Left ventricle myocardium inferior (tissue), 1 donor: ENCODE data around the gene TMEM52B. TPM values are rescaled to one million over a fixed set of nuclear protein-coding genes. Genes with fewer than 3 reads are reported as not detected.
"Not testable (repeated sequence)": the region's sequence is repeated elsewhere in the genome, so short reads cannot be mapped to it uniquely, and the experiment has no call there.

ENCODE experiments used
- DNase-seq: peaks from one replicate; pipeline ENCODE4 v3.0.0-alpha.2; 2020
- H3K27ac ChIP-seq: fragments of 200-600 bp; replicated peaks from 2 replicates; pipeline ENCODE4 v1.8.0; 2021
- H3K27me3 ChIP-seq: fragments of 200-600 bp; 2 replicates; pipeline ENCODE4 v1.8.0; 2021; ENCODE audit warnings: low read depth
- H3K36me3 ChIP-seq: fragments of 200-600 bp; 2 replicates; pipeline ENCODE4 v1.8.0; 2021
- H3K4me1 ChIP-seq: fragments of 200-600 bp; 2 replicates; pipeline ENCODE4 v1.8.0; 2021
- H3K4me3 ChIP-seq: fragments of 200-600 bp; 2 replicates; pipeline ENCODE4 v1.8.0; 2021; ENCODE audit warnings: mild to moderate bottlenecking, moderate library complexity
- H3K9me3 ChIP-seq: fragments of 200-600 bp; replicated peaks from 2 replicates; pipeline ENCODE4 v1.8.0; 2021
- intact Hi-C: fragments of 100-400 bp; cut with micrococcal nuclease; formaldehyde crosslinking; loops from one replicate; pipeline ENCODE4 v1.11.0; 2022
- total RNA-seq: library from RNA; stranded (reverse); fragmentation: NEBNext Ultra II Directional; extraction: Animal tissue kit (Norgen Biotek cat#: 25700); gene quantifications from one replicate; pipeline ENCODE4 v1.2.1, GENCODE V29; 2021
- TF ChIP-seq, protein P1 (sequence below): fragments of 200-600 bp; IDR thresholded peaks from 2 replicates; pipeline ENCODE4 v1.8.0; 2021; ENCODE audit warnings: antibody characterized with exemption, mild to moderate bottlenecking, borderline replicate concordance
- donor health status: DM: no; HTN: yes; CAD: no; lungs with severe emphysema.

TMEM52B gene
- total RNA-seq, 1 donor from 2014 or later = not detected

DNA sequence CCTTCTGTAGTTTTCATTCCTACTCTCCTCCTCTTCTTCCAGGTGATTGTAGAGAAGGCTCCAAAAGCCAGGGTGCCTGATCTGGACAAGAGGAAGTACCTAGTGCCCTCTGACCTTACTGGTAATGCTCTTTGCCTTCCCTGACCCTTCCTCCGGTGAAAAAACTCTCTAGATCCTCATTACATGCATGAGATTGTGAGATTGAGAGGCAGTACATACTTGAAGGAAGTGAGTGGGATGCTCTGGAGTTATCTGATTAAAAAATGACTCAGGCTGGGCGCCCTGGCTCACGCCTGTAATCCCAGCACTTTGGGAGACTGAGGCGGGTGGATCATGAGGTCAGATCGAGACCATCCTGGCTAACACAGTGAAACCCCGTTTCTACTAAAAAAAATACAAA, 39.2 kb downstream of the TMEM52B start:
- no peaks in the 10 kb centered on the region for H3K9me3 ChIP-seq
- H3K4me3 ChIP-seq = no peak overlapping the region
- H3K27me3 ChIP-seq = no peaks in the 10 kb centered on the region
- peaks cover 86% of the 10 kb centered on the region for H3K4me1 ChIP-seq
- TF ChIP-seq, protein P1, sequence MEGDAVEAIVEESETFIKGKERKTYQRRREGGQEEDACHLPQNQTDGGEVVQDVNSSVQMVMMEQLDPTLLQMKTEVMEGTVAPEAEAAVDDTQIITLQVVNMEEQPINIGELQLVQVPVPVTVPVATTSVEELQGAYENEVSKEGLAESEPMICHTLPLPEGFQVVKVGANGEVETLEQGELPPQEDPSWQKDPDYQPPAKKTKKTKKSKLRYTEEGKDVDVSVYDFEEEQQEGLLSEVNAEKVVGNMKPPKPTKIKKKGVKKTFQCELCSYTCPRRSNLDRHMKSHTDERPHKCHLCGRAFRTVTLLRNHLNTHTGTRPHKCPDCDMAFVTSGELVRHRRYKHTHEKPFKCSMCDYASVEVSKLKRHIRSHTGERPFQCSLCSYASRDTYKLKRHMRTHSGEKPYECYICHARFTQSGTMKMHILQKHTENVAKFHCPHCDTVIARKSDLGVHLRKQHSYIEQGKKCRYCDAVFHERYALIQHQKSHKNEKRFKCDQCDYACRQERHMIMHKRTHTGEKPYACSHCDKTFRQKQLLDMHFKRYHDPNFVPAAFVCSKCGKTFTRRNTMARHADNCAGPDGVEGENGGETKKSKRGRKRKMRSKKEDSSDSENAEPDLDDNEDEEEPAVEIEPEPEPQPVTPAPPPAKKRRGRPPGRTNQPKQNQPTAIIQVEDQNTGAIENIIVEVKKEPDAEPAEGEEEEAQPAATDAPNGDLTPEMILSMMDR = no peak
- peak overlapping the region; percentile 79 for H3K27ac ChIP-seq
- intact Hi-C loops = no loop called here
- peaks cover 64% of the 10 kb centered on the region for H3K36me3 ChIP-seq
- DNase-seq = no peak

DNA sequence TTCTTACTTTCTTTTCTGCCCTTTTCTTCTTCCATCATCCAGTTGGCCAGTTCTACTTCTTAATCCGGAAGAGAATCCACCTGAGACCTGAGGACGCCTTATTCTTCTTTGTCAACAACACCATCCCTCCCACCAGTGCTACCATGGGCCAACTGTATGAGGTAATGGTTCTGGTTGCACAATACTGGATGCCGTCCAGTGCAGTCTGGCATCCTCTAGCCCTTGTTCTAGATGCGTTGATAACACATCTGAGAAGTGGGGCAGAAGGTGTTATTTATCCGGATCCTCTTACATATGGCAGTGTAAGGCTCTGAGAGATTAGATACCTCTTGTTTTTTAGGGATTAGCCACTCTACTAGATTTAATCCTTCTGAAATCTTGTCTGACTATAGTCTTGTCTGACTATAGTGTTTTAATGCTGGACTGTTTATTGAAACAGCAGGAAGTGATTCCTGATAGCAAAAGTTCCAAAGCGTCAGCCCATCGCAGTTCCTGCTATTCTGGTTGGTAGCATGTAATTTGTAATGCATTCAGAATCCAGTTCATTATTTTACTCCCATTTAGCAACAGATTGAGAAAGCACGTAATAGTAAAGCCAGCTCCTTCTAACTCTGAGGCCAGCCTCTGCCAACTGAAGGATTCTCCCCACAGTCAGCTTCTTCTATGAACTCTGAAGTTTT, 41.7 kb downstream of the TMEM52B start:
- Histone ChIP-seq H3K27ac (peak overlapping the region; percentile 79), H3K9me3 (no peaks in the 10 kb centered on the region), H3K4me1 (peaks cover 62% of the 10 kb centered on the region), H3K4me3 (peak overlapping the region; percentile 6), H3K27me3 (no peaks in the 10 kb centered on the region), H3K36me3 (peaks cover 78% of the 10 kb centered on the region)
- intact Hi-C loops = no loop called here
- TF ChIP-seq, protein P1 = no peak
- peak; percentile 75 for DNase-seq

DNA sequence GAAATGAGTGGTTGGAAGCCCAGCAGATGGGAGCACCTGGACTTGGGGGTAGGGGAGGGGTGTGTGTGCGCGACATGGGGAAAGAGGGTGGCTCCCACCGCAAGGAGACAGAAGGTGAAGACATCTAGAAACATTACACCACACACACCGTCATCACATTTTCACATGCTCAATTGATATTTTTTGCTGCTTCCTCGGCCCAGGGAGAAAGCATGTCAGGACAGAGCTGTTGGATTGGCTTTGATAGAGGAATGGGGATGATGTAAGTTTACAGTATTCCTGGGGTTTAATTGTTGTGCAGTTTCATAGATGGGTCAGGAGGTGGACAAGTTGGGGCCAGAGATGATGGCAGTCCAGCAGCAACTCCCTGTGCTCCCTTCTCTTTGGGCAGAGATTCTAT, 43.0 kb downstream of the TMEM52B start:
- H3K4me1 ChIP-seq = peaks cover 49% of the 10 kb centered on the region

DNA sequence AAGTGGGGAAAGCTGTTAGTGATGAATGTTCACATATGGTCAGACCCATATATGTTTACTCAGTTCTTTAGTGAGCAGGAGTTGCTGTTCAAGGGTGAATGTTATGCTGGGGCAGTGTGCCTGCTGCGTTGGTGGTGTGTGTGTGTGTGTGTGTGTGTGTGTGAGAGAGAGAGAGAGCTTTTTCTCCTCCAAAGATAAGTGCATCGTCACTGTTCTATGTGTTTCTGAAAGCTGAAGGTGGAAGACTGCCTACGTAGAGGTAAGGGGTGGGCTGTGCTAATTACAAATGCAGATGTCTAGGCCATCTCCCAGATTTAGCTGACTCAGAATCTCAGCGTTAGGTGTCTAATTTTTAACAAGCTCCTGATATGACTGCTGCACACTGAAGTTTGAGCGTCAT, 44.4 kb downstream of the TMEM52B start:
- H3K27ac ChIP-seq = no peak overlapping the region
- H3K9me3 ChIP-seq = no peaks in the 10 kb centered on the region
- no peak for DNase-seq
- peaks cover 62% of the 10 kb centered on the region for H3K36me3 ChIP-seq
- intact Hi-C loops = no loop called here
- no peaks in the 10 kb centered on the region for H3K27me3 ChIP-seq
- peaks cover 39% of the 10 kb centered on the region for H3K4me1 ChIP-seq
- TF ChIP-seq, protein P1 = no peak
- H3K4me3 ChIP-seq = no peak overlapping the region

More for the DNA sequence above, 43.0 kb downstream of the TMEM52B start:
- H3K9me3 ChIP-seq = no peaks in the 10 kb centered on the region
- DNase-seq = no peak
- no peak overlapping the region for H3K27ac ChIP-seq
- no peak overlapping the region for H3K4me3 ChIP-seq
- H3K36me3 ChIP-seq = peaks cover 72% of the 10 kb centered on the region
- TF ChIP-seq, protein P1 = no peak
- H3K27me3 ChIP-seq = no peaks in the 10 kb centered on the region
- intact Hi-C loops = no loop called here

DNA sequence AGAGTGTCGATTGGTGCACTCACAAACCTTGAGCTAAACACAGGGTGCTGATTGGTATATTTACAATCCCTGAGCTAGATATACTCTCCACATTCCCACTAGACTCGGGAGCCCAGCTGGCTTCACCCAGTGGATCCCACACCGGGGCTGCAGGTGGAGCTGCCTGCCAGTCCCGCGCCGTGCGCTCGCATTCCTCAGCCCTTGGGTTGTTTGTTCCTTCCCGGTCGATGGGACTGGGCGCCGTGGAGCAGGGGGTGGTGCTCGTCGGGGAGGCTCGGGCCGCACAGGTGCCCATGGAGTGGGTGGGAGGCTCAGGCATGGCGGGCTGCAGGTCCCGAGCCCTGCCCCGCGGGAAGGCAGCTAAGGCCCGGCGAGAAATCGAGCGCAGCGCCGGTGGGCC, 46.6 kb downstream of the TMEM52B start:
- H3K27ac ChIP-seq, H3K27me3 ChIP-seq, H3K4me3 ChIP-seq, H3K9me3 ChIP-seq, intact Hi-C loops, DNase-seq: not testable (repeated sequence)
- Histone ChIP-seq H3K4me1 (peaks cover 16% of the 10 kb centered on the region), H3K36me3 (peaks cover 40% of the 10 kb centered on the region)

DNA sequence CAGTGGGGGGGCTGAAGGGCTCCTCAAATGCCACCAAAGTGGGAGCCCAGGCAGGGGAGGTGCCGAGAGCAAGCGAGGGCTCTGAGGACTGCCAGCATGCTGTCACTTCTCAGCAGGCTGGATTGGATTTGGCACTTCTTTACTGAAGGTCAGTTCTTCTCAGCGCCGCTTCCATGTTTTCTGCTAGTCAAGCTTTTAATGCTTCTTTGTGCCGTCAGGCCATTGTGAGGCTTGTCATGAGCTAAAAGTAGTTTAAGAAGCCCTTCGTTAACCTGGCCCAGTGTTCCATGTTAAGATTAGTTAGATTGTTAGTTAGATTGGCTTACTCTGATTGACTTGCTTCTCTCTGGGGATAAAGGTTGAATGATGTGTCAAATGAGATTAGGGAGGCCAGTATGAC, 47.3 kb downstream of the TMEM52B start:
- H3K36me3 ChIP-seq = peaks cover 33% of the 10 kb centered on the region
- TF ChIP-seq, protein P1 = no peak
- intact Hi-C loops = no loop called here
- no peak for DNase-seq
- H3K27me3 ChIP-seq = no peaks in the 10 kb centered on the region
- H3K27ac ChIP-seq = peak overlapping the region; percentile 19
- peaks cover 10% of the 10 kb centered on the region for H3K4me1 ChIP-seq
- no peak overlapping the region for H3K4me3 ChIP-seq
- H3K9me3 ChIP-seq = no peaks in the 10 kb centered on the region
